ENCODE data around the gene TRMT6.

The TRMT6 gene

DNA sequence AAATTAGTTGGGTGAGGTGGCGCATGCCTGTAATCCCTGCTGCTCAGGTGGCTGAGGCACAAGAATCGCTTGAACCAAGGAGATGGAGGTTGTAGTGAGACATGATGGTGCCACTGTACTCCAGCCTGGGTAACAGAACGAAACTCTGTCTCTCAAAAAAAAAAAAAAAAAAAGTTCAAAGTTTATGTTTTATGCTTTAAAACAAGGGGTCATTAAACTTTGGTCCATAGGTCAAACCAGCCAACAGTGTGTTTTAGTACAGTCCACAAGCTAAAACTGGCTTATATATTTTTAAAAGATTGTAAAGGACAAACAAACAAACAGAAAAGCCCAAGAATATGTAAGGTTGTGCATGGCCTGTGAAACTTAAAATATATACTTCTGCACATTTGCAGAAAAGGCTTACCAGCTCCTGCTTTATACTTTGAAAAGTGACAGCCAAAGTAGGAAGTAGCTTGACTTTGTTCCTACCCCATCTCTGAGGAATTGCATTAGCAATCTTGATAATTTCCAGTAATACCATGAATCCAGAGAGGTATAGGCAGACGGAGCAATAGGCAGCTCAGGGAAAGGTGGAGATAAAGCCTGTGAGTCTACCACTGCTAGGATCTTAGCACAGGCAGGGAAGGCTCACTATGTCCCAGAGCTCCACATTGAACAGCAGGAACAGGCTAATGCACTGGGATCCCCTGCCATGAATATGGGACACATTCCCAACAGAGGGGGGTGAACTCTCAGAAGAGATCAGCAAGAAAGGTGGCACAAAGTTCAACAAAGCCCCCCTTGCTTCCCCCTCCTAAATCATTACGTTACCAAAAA, 30.6 kb upstream of the TRMT6 start:
- Histone ChIP-seq H3K36me3 (replicated peaks in 1 of 2; ENCODE audit: control insufficient read depth in 2 of 2, insufficient read depth in 2 of 2, low read length in 2 of 2) (peaks cover 23 to 97% of the 10 kb centered on the region in 2 donors), H3K23ac (ENCODE audit: low read depth, low read length, poor library complexity) (no peak overlapping the region), H2AK5ac (ENCODE audit: low read depth, low read length) (no peak overlapping the region), H2BK5ac (ENCODE audit: low read length) (no peak overlapping the region), H3K18ac (ENCODE audit: low read length) (no peak overlapping the region), H2BK15ac (ENCODE audit: low read length) (no peak overlapping the region), H3K79me1 (ENCODE audit: low read depth, low read length) (peaks cover 3% of the 10 kb centered on the region), H3K4me2 (ENCODE audit: insufficient read depth, low read length, poor library complexity, severe bottlenecking) (no peak overlapping the region), H3K9ac (ENCODE audit: low read depth, low read length, poor library complexity) (no peak overlapping the region), H4K91ac (ENCODE audit: low read depth, low read length, poor library complexity) (no peak overlapping the region), H3K4me1 (ENCODE audit: control insufficient read depth in 2 of 2, insufficient read depth in 1 of 2, low read depth in 1 of 2, low read length in 2 of 2) (no peaks in the 10 kb centered on the region), H3K4ac (ENCODE audit: low read length) (no peak overlapping the region), H2BK120ac (ENCODE audit: low read depth, low read length) (no peak overlapping the region), H3K9me3 (replicated peaks in 1 of 2; ENCODE audit: control insufficient read depth in 2 of 2, insufficient read depth in 1 of 2, low read depth in 1 of 2, low read length in 2 of 2) (no peaks in the 10 kb centered on the region), H3K27ac (replicated peaks; ENCODE audit: low read length) (no peak overlapping the region), H2AFZ (ENCODE audit: low read length) (no peak overlapping the region), H3K27me3 (ENCODE audit: control insufficient read depth in 3 of 3, insufficient read depth in 3 of 3, low read depth in 1 of 3, low read length in 3 of 3) (no peaks in the 10 kb centered on the region), H2BK12ac (ENCODE audit: low read length) (no peak overlapping the region), H4K8ac (ENCODE audit: low read depth, low read length) (no peak overlapping the region), H3K4me3 (ENCODE audit: low read length in 2 of 2) (no peak overlapping the region), H3K14ac (ENCODE audit: low read length) (no peak overlapping the region)
- no peak for DNase-seq (ENCODE audit: low spot score)
- WGBS, 2 donors (ENCODE audit: extremely low coverage in 2 of 2, insufficient read length in 2 of 2, insufficient replicate concordance in 1 of 2) = no CpG with 5 or more reads among the region's 5 CpGs

DNA sequence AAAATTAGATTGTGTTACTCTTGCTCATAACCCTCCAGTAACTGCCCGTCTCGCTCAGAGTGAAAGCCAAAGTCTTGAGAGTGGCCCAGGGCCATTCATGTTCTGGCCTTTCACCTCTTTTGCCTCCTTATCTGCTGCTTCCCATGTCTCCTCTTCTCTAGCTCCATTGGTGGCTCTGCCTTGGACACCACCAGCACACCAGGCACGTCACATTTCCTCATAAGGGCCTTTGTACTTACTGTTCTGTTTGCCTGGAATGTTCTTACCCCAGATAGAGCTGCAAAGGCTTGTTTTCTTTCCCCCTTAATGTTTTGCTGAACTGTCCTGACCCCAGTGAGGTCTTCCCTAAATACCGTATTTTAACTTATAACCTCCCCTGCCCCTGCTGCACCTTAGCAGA, 29.5 kb upstream of the TRMT6 start:
- Histone ChIP-seq H4K8ac (ENCODE audit: low read depth, low read length) (no peak overlapping the region), H2AK5ac (ENCODE audit: low read depth, low read length) (no peak overlapping the region), H3K18ac (ENCODE audit: low read length) (no peak overlapping the region), H3K27me3 (ENCODE audit: control insufficient read depth in 3 of 3, insufficient read depth in 3 of 3, low read depth in 1 of 3, low read length in 3 of 3) (no peaks in the 10 kb centered on the region), H3K9me3 (replicated peaks in 1 of 2; ENCODE audit: control insufficient read depth in 2 of 2, insufficient read depth in 1 of 2, low read depth in 1 of 2, low read length in 2 of 2) (no peaks in the 10 kb centered on the region), H3K27ac (replicated peaks; ENCODE audit: low read length) (no peak overlapping the region), H2BK120ac (ENCODE audit: low read depth, low read length) (no peak overlapping the region), H2BK15ac (ENCODE audit: low read length) (no peak overlapping the region), H3K14ac (ENCODE audit: low read length) (no peak overlapping the region), H3K36me3 (replicated peaks in 1 of 2; ENCODE audit: control insufficient read depth in 2 of 2, insufficient read depth in 2 of 2, low read length in 2 of 2) (peaks cover 23 to 97% of the 10 kb centered on the region in 2 donors), H3K4me1 (ENCODE audit: control insufficient read depth in 2 of 2, insufficient read depth in 1 of 2, low read depth in 1 of 2, low read length in 2 of 2) (no peaks in the 10 kb centered on the region), H3K9ac (ENCODE audit: low read depth, low read length, poor library complexity) (no peak overlapping the region), H2AFZ (ENCODE audit: low read length) (no peak overlapping the region), H2BK12ac (ENCODE audit: low read length) (no peak overlapping the region), H3K4me3 (ENCODE audit: low read length in 2 of 2) (no peak overlapping the region), H2BK5ac (ENCODE audit: low read length) (no peak overlapping the region), H3K4ac (ENCODE audit: low read length) (no peak overlapping the region), H3K79me1 (ENCODE audit: low read depth, low read length) (peaks cover 3% of the 10 kb centered on the region), H4K91ac (ENCODE audit: low read depth, low read length, poor library complexity) (no peak overlapping the region), H3K4me2 (ENCODE audit: insufficient read depth, low read length, poor library complexity, severe bottlenecking) (no peak overlapping the region), H3K23ac (ENCODE audit: low read depth, low read length, poor library complexity) (no peak overlapping the region)
- no peak for DNase-seq (ENCODE audit: low spot score)
- no CpG with 5 or more reads among the region's 4 CpGs for WGBS, 2 donors (ENCODE audit: extremely low coverage in 2 of 2, insufficient read length in 2 of 2, insufficient replicate concordance in 1 of 2)

DNA sequence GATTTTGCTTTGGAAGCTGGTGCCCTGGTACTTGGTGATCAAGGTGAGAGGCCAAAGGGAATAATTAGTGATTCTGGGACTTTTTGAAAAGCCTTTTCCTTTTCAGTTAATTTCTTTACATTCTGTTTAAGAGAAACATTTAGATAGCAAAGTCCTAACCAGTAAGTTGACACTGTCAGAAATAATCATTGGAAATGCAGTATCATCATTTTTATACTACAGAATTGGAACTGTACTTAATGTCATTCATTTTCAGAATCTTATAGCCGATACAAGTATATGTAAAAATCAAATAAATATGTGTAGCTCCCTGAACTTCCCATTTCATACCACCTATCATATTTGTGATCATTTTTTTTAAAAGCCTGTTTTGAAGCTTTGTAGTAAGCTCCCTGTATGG, 27.6 kb upstream of the TRMT6 start:
- Histone ChIP-seq H2BK12ac (ENCODE audit: low read length) (no peak overlapping the region), H2AK5ac (ENCODE audit: low read depth, low read length) (no peak overlapping the region), H3K18ac (ENCODE audit: low read length) (no peak overlapping the region), H3K27me3 (ENCODE audit: control insufficient read depth in 3 of 3, insufficient read depth in 3 of 3, low read depth in 1 of 3, low read length in 3 of 3) (no peaks in the 10 kb centered on the region), H3K27ac (replicated peaks; ENCODE audit: low read length) (no peak overlapping the region), H4K8ac (ENCODE audit: low read depth, low read length) (no peak overlapping the region), H3K4me2 (ENCODE audit: insufficient read depth, low read length, poor library complexity, severe bottlenecking) (no peak overlapping the region), H2BK15ac (ENCODE audit: low read length) (no peak overlapping the region), H3K79me1 (ENCODE audit: low read depth, low read length) (peaks cover 3% of the 10 kb centered on the region), H3K36me3 (replicated peaks in 1 of 2; ENCODE audit: control insufficient read depth in 2 of 2, insufficient read depth in 2 of 2, low read length in 2 of 2) (peaks cover 35 to 96% of the 10 kb centered on the region in 2 donors), H3K4me1 (ENCODE audit: control insufficient read depth in 2 of 2, insufficient read depth in 1 of 2, low read depth in 1 of 2, low read length in 2 of 2) (no peaks in the 10 kb centered on the region), H2AFZ (ENCODE audit: low read length) (no peak overlapping the region), H3K4me3 (ENCODE audit: low read length in 2 of 2) (no peak overlapping the region), H3K4ac (ENCODE audit: low read length) (no peak overlapping the region), H3K9ac (ENCODE audit: low read depth, low read length, poor library complexity) (no peak overlapping the region), H3K14ac (ENCODE audit: low read length) (no peak overlapping the region), H2BK5ac (ENCODE audit: low read length) (no peak overlapping the region), H2BK120ac (ENCODE audit: low read depth, low read length) (no peak overlapping the region), H4K91ac (ENCODE audit: low read depth, low read length, poor library complexity) (no peak overlapping the region), H3K9me3 (replicated peaks in 1 of 2; ENCODE audit: control insufficient read depth in 2 of 2, insufficient read depth in 1 of 2, low read depth in 1 of 2, low read length in 2 of 2) (no peaks in the 10 kb centered on the region), H3K23ac (ENCODE audit: low read depth, low read length, poor library complexity) (no peak overlapping the region)
- no peak for DNase-seq (ENCODE audit: low spot score)
- no CpG with 5 or more reads among the region's 1 CpG for WGBS, 2 donors (ENCODE audit: extremely low coverage in 2 of 2, insufficient read length in 2 of 2, insufficient replicate concordance in 1 of 2)

DNA sequence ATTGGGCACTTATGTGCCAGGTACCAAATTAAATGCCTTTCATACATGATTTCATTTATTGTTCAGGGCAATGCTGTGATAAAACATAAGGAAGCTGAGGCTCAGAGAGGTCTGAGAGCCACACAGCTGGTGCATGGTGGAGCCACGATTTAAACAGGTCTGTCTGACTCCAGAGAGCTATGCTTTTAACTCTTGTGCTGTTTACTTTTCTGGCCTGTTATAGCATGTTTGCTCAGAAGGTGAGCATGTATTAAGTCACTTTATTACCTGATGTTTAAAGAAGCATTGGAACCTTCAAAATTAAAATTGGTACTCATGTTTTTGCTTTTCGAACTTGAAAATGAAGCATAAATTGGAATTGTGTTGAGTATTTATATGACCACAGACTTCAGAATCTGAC, 26.9 kb upstream of the TRMT6 start:
- no peak overlapping the region for H2BK5ac ChIP-seq (ENCODE audit: low read length)
- no peak overlapping the region for H2BK120ac ChIP-seq (ENCODE audit: low read depth, low read length)
- H2AFZ ChIP-seq (ENCODE audit: low read length) = no peak overlapping the region
- no peaks in the 10 kb centered on the region for H3K9me3 ChIP-seq (replicated peaks in 1 of 2; ENCODE audit: control insufficient read depth in 2 of 2, insufficient read depth in 1 of 2, low read depth in 1 of 2, low read length in 2 of 2)
- H2BK15ac ChIP-seq (ENCODE audit: low read length) = no peak overlapping the region
- no peak overlapping the region for H3K9ac ChIP-seq (ENCODE audit: low read depth, low read length, poor library complexity)
- peaks cover 3% of the 10 kb centered on the region for H3K79me1 ChIP-seq (ENCODE audit: low read depth, low read length)
- no peak overlapping the region for H4K8ac ChIP-seq (ENCODE audit: low read depth, low read length)
- H2AK5ac ChIP-seq (ENCODE audit: low read depth, low read length) = no peak overlapping the region
- no peak overlapping the region for H3K18ac ChIP-seq (ENCODE audit: low read length)
- WGBS, 2 donors (ENCODE audit: extremely low coverage in 2 of 2, insufficient read length in 2 of 2, insufficient replicate concordance in 1 of 2) = no CpG with 5 or more reads among the region's 2 CpGs
- no peaks in the 10 kb centered on the region for H3K4me1 ChIP-seq (ENCODE audit: control insufficient read depth in 2 of 2, insufficient read depth in 1 of 2, low read depth in 1 of 2, low read length in 2 of 2)
- no peak overlapping the region for H3K4ac ChIP-seq (ENCODE audit: low read length)
- no peak overlapping the region for H3K27ac ChIP-seq (replicated peaks; ENCODE audit: low read length)
- peaks cover 37 to 96% of the 10 kb centered on the region in 2 donors for H3K36me3 ChIP-seq (replicated peaks in 1 of 2; ENCODE audit: control insufficient read depth in 2 of 2, insufficient read depth in 2 of 2, low read length in 2 of 2)
- no peak overlapping the region for H3K14ac ChIP-seq (ENCODE audit: low read length)
- no peak overlapping the region for H3K23ac ChIP-seq (ENCODE audit: low read depth, low read length, poor library complexity)
- no peak overlapping the region for H3K4me2 ChIP-seq (ENCODE audit: insufficient read depth, low read length, poor library complexity, severe bottlenecking)
- H2BK12ac ChIP-seq (ENCODE audit: low read length) = no peak overlapping the region
- DNase-seq (ENCODE audit: low spot score) = no peak
- no peak overlapping the region for H3K4me3 ChIP-seq (ENCODE audit: low read length in 2 of 2)
- H3K27me3 ChIP-seq (ENCODE audit: control insufficient read depth in 3 of 3, insufficient read depth in 3 of 3, low read depth in 1 of 3, low read length in 3 of 3) = no peaks in the 10 kb centered on the region
- H4K91ac ChIP-seq (ENCODE audit: low read depth, low read length, poor library complexity) = no peak overlapping the region

Data from neuronal stem cell (in vitro differentiated cells).